SIG-M5 (cell line): ENCODE data around the gene MYO9B.

Experiments used
- DNase-seq: peaks from one replicate; lab custom pipeline; 2025; lab: John Stamatoyannopoulos, UW

Gene MYO9B

GRCh38 chr19:17243211-17243829 is 167.7 kb downstream of the MYO9B start:
- no peak for DNase-seq

GRCh38 chr19:17243830-17244617 is 168.4 kb downstream of the MYO9B start:
- DNase-seq = no peak

- no peak for DNase-seq
Measured at GRCh38 chr19:17244618-17245534, 169.3 kb downstream of the MYO9B start.

GRCh38 chr19:17245535-17245984 is 170.0 kb downstream of the MYO9B start, which contains the start of gene NR2F6:
NR2F6 (minus strand) TSS chr19:17245919; CDS start chr19:17245220, 699 bp downstream.
- DNase-seq = no peak

GRCh38 chr19:17246681-17247425 is 171.3 kb downstream of the MYO9B start:
- DNase-seq = no peak

GRCh38 chr19:17248011-17248776 is 172.6 kb downstream of the MYO9B start:
- no peak for DNase-seq

- DNase-seq = no peak
Measured at GRCh38 chr19:17249887-17250548, 174.4 kb downstream of the MYO9B start.

- DNase-seq = no peak
Measured at GRCh38 chr19:17254636-17255035, 179.1 kb downstream of the MYO9B start.

GRCh38 chr19:17255150-17255621 is 179.6 kb downstream of the MYO9B start:
- no peak for DNase-seq

- DNase-seq = no peak
Measured at GRCh38 chr19:17256130-17256529, 180.6 kb downstream of the MYO9B start.

GRCh38 chr19:17259118-17259780 is 183.7 kb downstream of the MYO9B start:
- no peak for DNase-seq

GRCh38 chr19:17259934-17260333 is 184.4 kb downstream of the MYO9B start:
- no peak for DNase-seq

GRCh38 chr19:17260842-17261325 is 185.3 kb downstream of the MYO9B start:
- DNase-seq = no peak

GRCh38 chr19:17262557-17262956 is 187.0 kb downstream of the MYO9B start:
- DNase-seq = no peak
